ENCODE results near the gene GLOD5. TPM values are rescaled to one million over a fixed set of nuclear protein-coding genes. Genes with fewer than 3 reads are reported as not detected.

The GLOD5 gene
- total RNA-seq, 1 experiment from 2014 or later, result not detected

DNA sequence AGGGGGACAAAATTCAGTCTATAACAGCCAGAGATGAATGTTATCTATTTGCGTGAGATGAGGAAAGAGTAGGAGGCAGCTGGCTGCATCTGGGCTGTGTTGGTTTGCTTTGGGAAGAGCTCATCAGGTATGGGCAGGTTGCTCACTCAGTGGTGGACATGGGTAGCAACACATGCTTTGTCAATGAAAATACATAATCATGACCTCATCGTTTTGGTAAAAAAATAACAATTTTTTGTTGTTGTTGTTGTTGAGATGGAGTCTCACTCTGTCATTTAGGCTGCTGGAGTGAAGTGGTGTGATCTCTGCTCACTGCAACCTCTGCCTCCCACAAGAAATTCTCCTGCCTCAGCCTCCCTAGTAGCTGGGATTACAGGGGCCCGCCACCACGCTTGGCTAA is 16.3 kb upstream of the GLOD5 start:
- intact Hi-C loops (cut with micrococcal nuclease; ENCODE audit: unreplicated experiment) (no loop called here), in situ Hi-C loops (cut with HindIII; ENCODE audit: low pct_unique_long_range_greater_than_20kb, low sequenced_read_pairs) (no loop called here)
- no peaks in the 10 kb centered on the region for H3K36me3 ChIP-seq (ENCODE audit: control insufficient read depth, insufficient read depth, low read length)
- ChIA-PET POLR2A (no interaction called here), CTCF (no interaction called here)
- H3K9me3 ChIP-seq (ENCODE audit: control insufficient read depth, insufficient read depth, low read depth, low read length), result no peaks in the 10 kb centered on the region
- ATAC-seq (no peak), DNase-seq (ENCODE audit: low read depth, low spot score) (no peak)
- no TSS peak for BruUV-seq (replicated peaks)
- no peak overlapping the region for H3K4me3 ChIP-seq (ENCODE audit: low read depth in 2 of 2, low read length in 2 of 2)
- H3K4me1 ChIP-seq (ENCODE audit: control insufficient read depth, insufficient read depth, low read length), result no peaks in the 10 kb centered on the region
- no peak overlapping the region for H3K27ac ChIP-seq (ENCODE audit: low read length)
- H3K27me3 ChIP-seq (ENCODE audit: control insufficient read depth, insufficient read depth, low read length), result no peaks in the 10 kb centered on the region
- TF ChIP-seq POLR2AphosphoS5 (IDR thresholded peaks at IDR 0.05; ENCODE audit: low read depth, low read length) (no peak), REST (IDR thresholded peaks at IDR 0.05; ENCODE audit: insufficient read depth in 1 of 2, low read depth in 2 of 2, low read length in 1 of 2) (no peak), CTCF (IDR thresholded peaks at IDR 0.05) (no peak), TCF7L2 (IDR thresholded peaks at IDR 0.05; ENCODE audit: low read depth, low read length) (no peak), SIN3A (IDR thresholded peaks at IDR 0.05; ENCODE audit: borderline replicate concordance, insufficient read depth, low read depth, low read length) (no peak)

DNA sequence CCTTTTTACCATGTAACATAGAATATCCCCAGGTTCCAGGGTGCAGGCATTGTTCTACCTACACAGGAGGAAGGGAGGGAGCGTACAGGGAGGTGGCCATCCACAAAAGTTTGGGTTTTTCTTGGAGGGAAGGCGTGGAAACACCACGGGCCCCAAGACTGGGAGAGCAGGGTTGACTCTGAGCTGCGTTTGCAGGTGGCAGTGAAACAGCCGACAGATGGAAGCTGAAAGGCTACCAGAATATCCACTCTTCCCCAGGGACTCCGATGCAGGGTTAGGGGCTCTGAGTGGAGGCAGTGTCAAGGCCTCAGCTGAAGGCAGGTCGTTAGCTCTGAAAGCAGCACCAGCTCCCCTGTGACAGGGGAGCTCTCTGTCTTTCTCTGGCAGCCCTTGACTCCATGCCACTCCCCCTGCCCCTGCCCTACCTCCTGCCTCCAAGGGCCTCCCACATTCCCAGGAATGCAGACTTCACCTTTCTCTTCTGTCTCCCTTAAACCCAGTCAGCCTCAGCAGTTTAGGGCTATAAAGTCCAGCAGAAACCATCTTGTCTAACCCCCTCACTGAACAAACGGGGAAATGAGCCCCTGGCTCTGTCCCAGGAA is 14.0 kb upstream of the GLOD5 start:
- Histone ChIP-seq H3K9me3 (ENCODE audit: control insufficient read depth, insufficient read depth, low read depth, low read length) (no peaks in the 10 kb centered on the region), H3K36me3 (ENCODE audit: control insufficient read depth, insufficient read depth, low read length) (no peaks in the 10 kb centered on the region), H3K4me1 (ENCODE audit: control insufficient read depth, insufficient read depth, low read length) (no peaks in the 10 kb centered on the region), H3K27me3 (ENCODE audit: control insufficient read depth, insufficient read depth, low read length) (no peaks in the 10 kb centered on the region), H3K27ac (ENCODE audit: low read length) (no peak overlapping the region), H3K4me3 (ENCODE audit: low read depth in 2 of 2, low read length in 2 of 2) (no peak overlapping the region)
- ChIA-PET CTCF (no interaction called here), POLR2A (no interaction called here)
- ATAC-seq, result no peak
- BruUV-seq (replicated peaks), result no TSS peak
- DNase-seq (ENCODE audit: low read depth, low spot score), result no peak
- in situ Hi-C loops (cut with HindIII; ENCODE audit: low pct_unique_long_range_greater_than_20kb, low sequenced_read_pairs), result no loop called here
- no peak for TF ChIP-seq REST (IDR thresholded peaks at IDR 0.05; ENCODE audit: insufficient read depth in 1 of 2, low read depth in 2 of 2, low read length in 1 of 2)
- intact Hi-C loops (cut with micrococcal nuclease; ENCODE audit: unreplicated experiment), result no loop called here

All from Panc1 (cell line).